ENCODE data around the gene CFAP43. TPM values are rescaled to one million over a fixed set of nuclear protein-coding genes. Genes with fewer than 3 reads are reported as not detected.

The CFAP43 gene
- total and polyA plus RNA-seq, 9 of the 15 experiments (the other 6 are each of a cell fraction or from before 2014, with no cell fraction given), result 0.07 to 0.86 (median 0.11) TPM; not detected in 1

GRCh38 chr10:104264783-104265182, 32.6 kb upstream of the CFAP43 start:
- BruUV-seq (replicated peaks), result no TSS peak
- H3K4me3 ChIP-seq, result no peak overlapping the region
- FAIRE-seq (no peak), DNase-seq (ENCODE audit: extremely low read depth in 1 of 4, low spot score in 3 of 4) (no peak), ATAC-seq (no peak)
- no peaks in the 10 kb centered on the region for H4K20me1 ChIP-seq (replicated peaks; ENCODE audit: control insufficient read depth, insufficient read depth, low read length)
- in situ Hi-C loops (cut with MboI), result no loop called here
- WGBS (ENCODE audit: insufficient coverage, low coverage, missing lambda C conversion rate), result 97% methylated on average over 5 of the region's 5 CpGs
- no peaks in the 10 kb centered on the region for H3K27me3 ChIP-seq (ENCODE audit: control insufficient read depth in 2 of 2, insufficient read depth in 2 of 2, low read length in 2 of 2)
- no peak for TF ChIP-seq ARID4B (CRISPR knock-in tag; IDR thresholded peaks at IDR 0.05)
- no peak for TF ChIP-seq CEBPZ (IDR thresholded peaks at IDR 0.05; ENCODE audit: borderline replicate concordance, low read depth, low read length)
- no peak for TF ChIP-seq ZBTB7A (IDR thresholded peaks at IDR 0.05; ENCODE audit: borderline replicate concordance, control insufficient read depth, low read depth, low read length)
- TF ChIP-seq CBX2 (IDR thresholded peaks at IDR 0.05; ENCODE audit: insufficient read depth, low read length, poor library complexity, severe bottlenecking), result no peak
- TF ChIP-seq THRAP3 (IDR thresholded peaks at IDR 0.05; ENCODE audit: borderline replicate concordance), result no peak
- TF ChIP-seq GTF2A2 (tag; IDR thresholded peaks at IDR 0.05), result no peak
- TF ChIP-seq NFE2 (IDR thresholded peaks at IDR 0.05; ENCODE audit: low read depth), result no peak
- no peak for TF ChIP-seq DDX20 (tag; IDR thresholded peaks at IDR 0.05; ENCODE audit: low read depth)
- TF ChIP-seq CTCF (IDR thresholded peaks at IDR 0.05 in 2 of 3, conservative IDR thresholded peaks at IDR 0.05 in 1 of 3; ENCODE audit: insufficient read depth in 2 of 3, low read depth in 1 of 3, low read length in 3 of 3), result no peak
- no peak overlapping the region for H3K4me2 ChIP-seq (ENCODE audit: insufficient read depth, low read length)
- ChIA-PET POLR2A (no interaction called here), CTCF (ENCODE audit: low intra/inter-chr PET ratio) (no interaction called here)
- H3K36me3 ChIP-seq (ENCODE audit: control insufficient read depth, insufficient read depth, low read length), result peaks cover 96% of the 10 kb centered on the region
- intact Hi-C loops (cut with micrococcal nuclease), result no loop called here
- no peak overlapping the region for H3K27ac ChIP-seq (ENCODE audit: extremely low read depth, low read depth, low read length)
- no peak overlapping the region for H2AFZ ChIP-seq (ENCODE audit: low read depth, low read length)
- no peaks in the 10 kb centered on the region; the same call in 1 of the 2 replicates for H3K9me3 ChIP-seq (replicated peaks; ENCODE audit: control insufficient read depth, insufficient read depth, low read depth, low read length)
- no peaks in the 10 kb centered on the region for H3K9me1 ChIP-seq (ENCODE audit: control insufficient read depth, insufficient read depth, low read length)
- peaks cover 6 to 7% of the 10 kb centered on the region in 2 experiments; a peak in 3 of 5 replicates for H3K4me1 ChIP-seq (replicated peaks in 1 of 2; ENCODE audit: control insufficient read depth in 2 of 2, insufficient read depth in 2 of 2, low read length in 2 of 2)
- no peak overlapping the region for H3K9ac ChIP-seq (ENCODE audit: insufficient read depth in 1 of 2, low read depth in 2 of 2, low read length in 2 of 2)
- H3K79me2 ChIP-seq (ENCODE audit: control insufficient read depth, insufficient read depth, low read length), result peaks cover 40% of the 10 kb centered on the region
